Mucosa of rectum (tissue), 2 donors: ENCODE measurements around the gene SLC25A27.
A peak's percentile ranks its signal among the peaks of the same experiment; 100 is the strongest.

Experiments used
- H3K27ac ChIP-seq, 2 donors: one replicate each; pipeline ENCODE4 v1.7.0; 2013; ENCODE audit warnings: inconsistent platforms in 2 of 2, low read depth in 2 of 2, low read length in 2 of 2
- H3K27me3 ChIP-seq, 2 donors: one replicate each; pipeline ENCODE4 v1.7.0; 2013; ENCODE audit warnings: low read length in 2 of 2; ENCODE audit not compliant: control insufficient read depth in 2 of 2, insufficient read depth in 2 of 2
- H3K36me3 ChIP-seq, 2 donors: one replicate each; pipeline ENCODE4 v1.7.0; 2013; ENCODE audit warnings: low read length in 2 of 2; ENCODE audit not compliant: control insufficient read depth in 2 of 2, insufficient read depth in 2 of 2
- H3K4me1 ChIP-seq, 2 donors: one replicate each; pipeline ENCODE4 v1.7.0; 2013; ENCODE audit warnings: low read length in 2 of 2, mild to moderate bottlenecking in 1 of 2; ENCODE audit not compliant: control insufficient read depth in 2 of 2, insufficient read depth in 2 of 2
- H3K4me3 ChIP-seq, 2 donors: one replicate each; pipeline ENCODE4 v1.7.0; 2013; ENCODE audit warnings: low read length in 2 of 2
- H3K9ac ChIP-seq, 2 donors: one replicate each; pipeline ENCODE4 v1.7.0; 2013; ENCODE audit warnings: low read length in 2 of 2, low read depth in 1 of 2, mild to moderate bottlenecking in 1 of 2
- H3K9me3 ChIP-seq, 2 donors: one replicate each; pipeline ENCODE4 v1.7.0; 2013; ENCODE audit warnings: low read length in 2 of 2; ENCODE audit not compliant: control insufficient read depth in 2 of 2
- donor health status: healthy.
- donor health status: Normal muscosa, but diverticular disease.

Gene SLC25A27

DNA sequence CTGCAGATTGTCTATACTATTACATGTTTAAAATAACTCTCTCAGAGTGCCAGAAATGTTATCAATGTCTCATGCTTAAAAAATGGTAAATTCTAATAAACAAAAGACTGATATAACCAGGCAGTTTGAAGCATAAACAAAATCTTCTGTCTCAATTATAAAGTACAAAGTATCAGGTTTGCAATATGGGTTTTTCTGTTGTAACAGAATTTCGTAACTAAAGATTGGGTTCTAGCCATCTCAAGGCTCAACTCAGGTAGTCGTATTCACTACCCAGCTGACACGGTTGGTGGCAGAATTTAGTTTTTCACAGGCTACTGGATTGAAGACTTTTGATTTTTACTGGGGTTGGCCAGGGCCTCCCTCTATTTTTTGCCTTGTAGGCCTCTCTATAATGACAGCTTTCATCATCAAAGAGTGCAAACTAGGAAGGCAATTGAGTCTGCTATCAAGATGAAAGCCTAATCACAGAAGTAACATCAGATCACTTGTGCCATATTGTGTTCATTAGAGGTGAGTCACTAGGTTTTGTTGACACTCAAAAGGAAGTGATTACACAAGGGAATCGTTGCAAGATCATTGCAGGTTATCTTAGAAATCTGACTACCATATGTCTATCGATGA is 3.8 kb upstream of the SLC25A27 start:
- no peak overlapping the region for H3K4me3 ChIP-seq
- H3K9ac ChIP-seq, result no peak overlapping the region
- H3K27me3 ChIP-seq, result no peaks in the 10 kb centered on the region
- H3K9me3 ChIP-seq, result no peaks in the 10 kb centered on the region
- peaks cover 5 to 8% of the 10 kb centered on the region in 2 donors for H3K4me1 ChIP-seq
- no peak overlapping the region for H3K27ac ChIP-seq
- no peaks in the 10 kb centered on the region for H3K36me3 ChIP-seq

DNA sequence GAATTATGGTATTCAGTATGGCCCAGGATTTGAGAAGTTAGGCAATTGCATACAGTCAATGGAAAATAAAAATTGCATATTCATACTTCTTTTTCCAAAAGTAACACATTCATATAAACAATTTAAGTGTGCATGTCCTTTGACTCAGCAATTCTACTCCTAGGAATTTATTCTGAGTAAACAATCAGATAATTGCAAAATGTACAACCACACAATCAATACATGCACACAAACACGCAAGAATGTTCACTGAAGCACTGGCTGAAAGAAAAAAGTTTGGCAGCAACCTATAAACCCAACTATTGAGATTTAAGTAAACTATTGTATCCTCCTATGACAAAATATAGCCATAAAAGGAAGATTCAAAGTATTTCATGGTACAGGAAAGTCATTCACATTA is 1.8 kb upstream of the SLC25A27 start:
- Histone ChIP-seq H3K9ac (no peak overlapping the region), H3K9me3 (no peaks in the 10 kb centered on the region), H3K4me1 (peaks cover 5 to 8% of the 10 kb centered on the region in 2 donors), H3K36me3 (no peaks in the 10 kb centered on the region), H3K4me3 (peak overlapping the region in 1 of 2 donors; percentile 78), H3K27ac (no peak overlapping the region), H3K27me3 (no peaks in the 10 kb centered on the region)

- Histone ChIP-seq H3K27ac (peak overlapping the region; percentile 12 to 66), H3K9me3 (no peaks in the 10 kb centered on the region), H3K36me3 (no peaks in the 10 kb centered on the region)
Observed at GRCh38 chr6:46651816-46652215, 959 bp upstream of the SLC25A27 start.

GRCh38 chr6:46652232-46652602 is 558 bp upstream of the SLC25A27 start:
- Histone ChIP-seq H3K27me3 (no peaks in the 10 kb centered on the region), H3K4me3 (peak overlapping the region; percentile 78 to 96), H3K36me3 (no peaks in the 10 kb centered on the region), H3K9ac (peak overlapping the region; percentile 43 to 84), H3K9me3 (no peaks in the 10 kb centered on the region), H3K27ac (peak overlapping the region; percentile 12 to 66), H3K4me1 (peaks cover 5 to 8% of the 10 kb centered on the region in 2 donors)

More at GRCh38 chr6:46651816-46652215, 959 bp upstream of the SLC25A27 start:
- peak overlapping the region; percentile 43 to 84 for H3K9ac ChIP-seq
- no peaks in the 10 kb centered on the region for H3K27me3 ChIP-seq
- peaks cover 5 to 8% of the 10 kb centered on the region in 2 donors for H3K4me1 ChIP-seq
- peak overlapping the region; percentile 78 to 96 for H3K4me3 ChIP-seq

GRCh38 chr6:46653439-46654195 is 842 bp downstream of the SLC25A27 start:
- peaks cover 5 to 8% of the 10 kb centered on the region in 2 donors for H3K4me1 ChIP-seq
- no peaks in the 10 kb centered on the region for H3K9me3 ChIP-seq
- H3K4me3 ChIP-seq, result peak overlapping the region; percentile 78 to 96
- no peaks in the 10 kb centered on the region for H3K27me3 ChIP-seq
- peaks cover 0 to 2% of the 10 kb centered on the region in 2 donors for H3K36me3 ChIP-seq
- H3K9ac ChIP-seq, result peak overlapping the region; percentile 61 to 74
- H3K27ac ChIP-seq, result peak overlapping the region in 1 of 2 donors; percentile 64

GRCh38 chr6:46655803-46656202 is 3.0 kb downstream of the SLC25A27 start:
- H3K27me3 ChIP-seq, result no peaks in the 10 kb centered on the region
- peaks cover 0 to 2% of the 10 kb centered on the region in 2 donors for H3K36me3 ChIP-seq
- H3K4me3 ChIP-seq, result no peak overlapping the region
- H3K4me1 ChIP-seq, result peaks cover 5% of the 10 kb centered on the region in 2 donors
- H3K9ac ChIP-seq, result no peak overlapping the region
- H3K9me3 ChIP-seq, result no peaks in the 10 kb centered on the region
- H3K27ac ChIP-seq, result no peak overlapping the region

DNA sequence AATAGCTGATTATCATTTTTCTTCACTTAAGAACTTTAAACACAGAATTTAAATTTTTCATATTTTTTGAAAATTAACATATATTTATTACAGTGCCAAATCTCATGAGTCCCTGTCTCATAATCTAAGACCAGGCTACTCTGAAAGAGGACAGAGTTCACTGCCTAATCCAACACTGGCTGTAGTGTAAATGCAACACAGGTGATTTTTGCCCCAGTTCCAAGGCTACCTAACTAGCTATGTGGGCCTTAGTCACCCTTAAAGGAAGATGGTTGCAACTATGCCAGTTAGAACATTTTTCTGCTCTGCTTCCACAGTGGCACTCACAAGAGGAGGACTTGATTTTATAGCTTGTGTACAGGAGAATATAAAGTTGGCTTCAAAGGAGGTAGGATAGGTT is 4.9 kb downstream of the SLC25A27 start:
- Histone ChIP-seq H3K4me3 (no peak overlapping the region), H3K9me3 (no peaks in the 10 kb centered on the region), H3K4me1 (peaks cover 5% of the 10 kb centered on the region in 2 donors), H3K9ac (no peak overlapping the region), H3K27ac (no peak overlapping the region), H3K27me3 (no peaks in the 10 kb centered on the region), H3K36me3 (peaks cover 0 to 2% of the 10 kb centered on the region in 2 donors)

DNA sequence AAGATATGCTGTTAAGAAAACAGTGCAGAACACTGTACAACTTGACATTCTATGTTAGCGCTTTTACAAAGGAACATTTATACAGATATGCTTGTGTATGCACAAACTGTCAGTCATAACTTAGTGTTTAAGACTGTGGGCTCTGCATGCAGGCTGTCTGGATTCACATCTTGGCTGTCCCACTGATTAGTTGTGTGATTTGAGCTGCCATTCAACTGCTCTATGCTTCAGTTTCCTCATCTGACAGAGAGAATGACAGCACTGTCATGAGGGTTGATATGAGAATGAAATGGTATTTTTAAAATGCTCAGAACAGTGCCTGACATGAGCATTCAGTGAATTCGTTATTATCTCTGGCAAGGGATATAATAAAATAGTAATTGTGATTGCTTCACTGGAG is 8.7 kb downstream of the SLC25A27 start:
- H3K4me1 ChIP-seq, result no peaks in the 10 kb centered on the region
- no peak overlapping the region for H3K4me3 ChIP-seq
- H3K27ac ChIP-seq, result no peak overlapping the region
- no peaks in the 10 kb centered on the region for H3K9me3 ChIP-seq
- H3K36me3 ChIP-seq, result peaks cover 0 to 2% of the 10 kb centered on the region in 2 donors
- no peak overlapping the region for H3K9ac ChIP-seq
- H3K27me3 ChIP-seq, result no peaks in the 10 kb centered on the region

DNA sequence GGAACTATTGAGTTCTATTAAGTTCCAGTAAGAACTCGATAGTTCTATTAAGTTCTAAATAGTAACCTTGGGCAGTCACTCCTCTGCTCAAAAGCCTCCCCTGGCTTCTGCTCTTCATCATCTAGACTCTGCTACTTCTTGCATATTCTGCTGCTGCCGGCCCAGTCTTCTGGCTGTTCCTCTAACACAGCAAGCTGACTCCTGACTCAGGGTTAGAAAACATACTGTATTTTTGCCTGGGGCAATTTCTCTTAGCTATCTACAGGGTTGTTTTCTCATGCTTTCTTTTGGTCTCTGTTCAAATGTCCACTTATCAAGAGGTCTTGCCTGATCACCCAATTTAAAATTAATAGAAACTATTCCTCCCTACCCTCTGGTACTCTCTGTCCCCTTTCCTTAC is 14.6 kb downstream of the SLC25A27 start:
- H3K4me1 ChIP-seq, result no peaks in the 10 kb centered on the region
- no peak overlapping the region for H3K4me3 ChIP-seq
- H3K9me3 ChIP-seq, result no peaks in the 10 kb centered on the region
- H3K27ac ChIP-seq, result no peak overlapping the region
- H3K36me3 ChIP-seq, result no peaks in the 10 kb centered on the region
- no peak overlapping the region for H3K9ac ChIP-seq
- H3K27me3 ChIP-seq, result no peaks in the 10 kb centered on the region

- no peaks in the 10 kb centered on the region for H3K4me1 ChIP-seq
- H3K9me3 ChIP-seq, result no peaks in the 10 kb centered on the region
- no peak overlapping the region for H3K9ac ChIP-seq
- no peak overlapping the region for H3K27ac ChIP-seq
- H3K4me3 ChIP-seq, result no peak overlapping the region
- peaks cover 0 to 3% of the 10 kb centered on the region in 2 donors for H3K36me3 ChIP-seq
- H3K27me3 ChIP-seq, result no peaks in the 10 kb centered on the region
Observed at GRCh38 chr6:46674410-46674809, 21.6 kb downstream of the SLC25A27 start.
